Measurements from ENCODE around the gene STK11.

STK11 gene

DNA sequence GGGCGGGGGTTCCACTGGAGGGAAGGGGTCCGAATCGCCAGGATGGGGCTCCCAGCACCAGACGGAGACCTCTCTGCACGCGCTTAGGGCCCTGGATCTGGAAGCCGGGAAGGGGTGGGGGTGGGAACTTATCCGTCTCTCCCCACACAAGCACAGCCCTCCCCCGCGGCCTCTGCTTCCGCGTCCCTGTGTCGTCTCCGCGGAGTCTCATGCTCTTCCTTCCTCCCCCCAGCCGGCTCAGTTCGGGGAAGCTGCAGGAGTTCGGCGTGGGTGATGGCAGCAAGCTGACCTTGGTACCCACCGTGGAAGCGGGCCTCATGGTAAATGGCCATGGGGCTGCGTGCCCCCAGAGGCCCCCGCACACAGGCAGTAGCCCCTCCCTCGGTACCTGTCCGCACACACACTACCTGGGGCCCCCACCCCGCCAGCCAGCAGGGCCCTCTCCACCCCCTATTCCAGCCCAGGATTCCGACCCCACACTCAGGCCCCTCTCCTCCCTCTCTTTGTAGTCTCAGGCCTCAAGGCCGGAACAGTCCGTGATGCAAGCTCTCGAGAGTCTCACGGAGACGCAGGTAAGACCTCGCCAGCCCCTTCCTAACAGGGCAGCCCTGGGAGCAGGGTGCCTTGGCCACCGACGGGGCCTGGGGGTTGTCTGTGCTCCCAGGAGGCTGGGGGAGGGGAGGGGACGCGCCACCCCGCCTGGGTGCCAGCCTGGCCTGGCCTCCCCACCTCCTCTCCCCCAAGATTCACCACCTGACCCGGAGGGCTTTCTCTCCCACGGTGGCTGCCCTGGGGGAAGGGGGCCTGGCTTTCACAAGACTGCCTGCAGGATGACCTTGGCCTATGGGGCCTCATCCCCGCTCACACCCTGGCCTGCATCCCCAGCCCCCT, 46.0 kb downstream of the STK11 start:
- DNase-seq: peak; percentile 88

GRCh38 chr19:1252221-1252820, 46.7 kb downstream of the STK11 start:
- peak; percentile 85 for DNase-seq

DNA sequence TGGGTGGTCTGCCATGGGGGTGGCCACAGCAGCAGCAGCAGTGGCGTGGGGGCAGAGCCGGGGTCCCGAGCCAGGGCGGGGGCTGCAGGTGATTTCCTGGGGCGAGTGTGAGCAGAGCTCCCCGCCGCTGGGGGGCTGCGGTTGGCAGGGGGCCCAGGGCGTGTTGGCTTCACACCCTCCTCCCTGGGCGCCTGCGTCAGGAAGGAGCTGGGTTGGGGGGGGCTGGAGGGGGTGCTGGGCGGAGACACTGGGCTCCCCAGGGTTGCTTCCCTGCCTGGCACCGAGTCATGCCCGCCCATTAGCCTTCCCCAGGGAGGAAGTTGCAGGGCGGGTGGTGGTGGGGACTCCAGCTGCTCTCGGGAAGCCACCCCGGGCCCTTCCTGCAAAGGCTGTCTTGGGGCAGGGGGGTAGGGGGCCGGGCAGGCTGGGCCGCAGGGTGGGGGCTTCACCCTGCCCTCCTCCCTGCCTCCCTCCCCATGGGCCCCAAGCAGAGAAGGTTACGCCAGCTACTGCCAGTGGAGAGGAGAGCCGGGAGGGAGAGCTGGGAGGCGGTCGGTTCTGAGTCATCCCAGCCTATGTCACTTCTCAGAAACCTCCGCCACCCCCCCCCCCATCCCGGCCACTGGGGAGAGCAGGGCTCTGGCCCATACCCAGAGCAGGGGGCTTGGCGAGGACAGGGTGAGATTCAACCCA, 47.4 kb downstream of the STK11 start:
- DNase-seq: peak; percentile 89

DNA sequence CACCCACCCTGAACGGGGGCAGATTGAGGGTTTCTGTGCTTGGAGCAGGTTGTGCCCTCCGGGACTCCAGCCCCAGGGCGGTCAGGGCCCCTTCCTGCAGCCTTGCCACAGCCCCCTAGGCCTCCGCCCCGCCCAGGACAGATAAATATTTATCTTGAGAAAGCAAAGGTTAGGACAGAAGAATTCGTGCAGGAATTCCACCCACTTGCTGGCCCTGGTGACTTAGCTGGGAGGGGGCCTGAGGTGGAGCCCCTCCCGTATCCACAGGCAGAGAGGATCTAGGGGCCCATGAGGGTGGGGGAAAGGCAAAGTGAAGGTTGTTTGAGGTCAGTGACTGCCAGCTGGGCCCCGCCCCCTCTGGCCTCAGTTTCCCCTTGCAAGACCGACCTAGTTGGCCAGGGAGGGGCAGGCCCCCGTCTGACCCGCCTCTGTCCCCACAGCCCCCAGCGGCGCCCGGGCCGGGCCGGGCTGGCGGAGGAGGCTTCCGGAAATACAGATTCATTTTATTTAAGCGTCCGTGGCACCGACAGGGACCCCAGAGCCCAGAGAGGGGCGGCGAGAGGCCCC, 48.0 kb downstream of the STK11 start:
- no peak for DNase-seq

DNA sequence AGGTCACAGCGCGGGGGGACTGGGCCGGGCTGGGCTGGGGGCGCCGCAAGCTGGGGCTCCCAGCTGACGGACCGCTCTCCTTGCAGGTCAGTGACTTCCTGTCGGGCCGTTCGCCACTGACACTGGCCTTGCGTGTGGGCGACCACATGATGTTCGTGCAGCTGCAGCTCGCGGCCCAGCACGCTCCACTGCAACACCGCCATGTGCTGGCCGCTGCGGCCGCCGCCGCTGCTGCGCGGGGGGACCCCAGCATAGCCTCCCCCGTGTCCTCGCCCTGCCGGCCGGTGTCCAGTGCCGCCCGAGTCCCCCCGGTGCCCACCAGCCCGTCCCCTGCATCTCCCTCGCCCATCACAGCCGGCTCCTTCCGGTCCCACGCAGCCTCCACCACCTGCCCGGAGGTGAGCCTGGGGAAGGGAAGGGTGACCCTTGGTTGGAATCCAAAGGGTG, 48.5 kb downstream of the STK11 start:
- no peak for DNase-seq

GRCh38 chr19:1254530-1255185, 49.1 kb downstream of the STK11 start:
- no peak for DNase-seq

DNA sequence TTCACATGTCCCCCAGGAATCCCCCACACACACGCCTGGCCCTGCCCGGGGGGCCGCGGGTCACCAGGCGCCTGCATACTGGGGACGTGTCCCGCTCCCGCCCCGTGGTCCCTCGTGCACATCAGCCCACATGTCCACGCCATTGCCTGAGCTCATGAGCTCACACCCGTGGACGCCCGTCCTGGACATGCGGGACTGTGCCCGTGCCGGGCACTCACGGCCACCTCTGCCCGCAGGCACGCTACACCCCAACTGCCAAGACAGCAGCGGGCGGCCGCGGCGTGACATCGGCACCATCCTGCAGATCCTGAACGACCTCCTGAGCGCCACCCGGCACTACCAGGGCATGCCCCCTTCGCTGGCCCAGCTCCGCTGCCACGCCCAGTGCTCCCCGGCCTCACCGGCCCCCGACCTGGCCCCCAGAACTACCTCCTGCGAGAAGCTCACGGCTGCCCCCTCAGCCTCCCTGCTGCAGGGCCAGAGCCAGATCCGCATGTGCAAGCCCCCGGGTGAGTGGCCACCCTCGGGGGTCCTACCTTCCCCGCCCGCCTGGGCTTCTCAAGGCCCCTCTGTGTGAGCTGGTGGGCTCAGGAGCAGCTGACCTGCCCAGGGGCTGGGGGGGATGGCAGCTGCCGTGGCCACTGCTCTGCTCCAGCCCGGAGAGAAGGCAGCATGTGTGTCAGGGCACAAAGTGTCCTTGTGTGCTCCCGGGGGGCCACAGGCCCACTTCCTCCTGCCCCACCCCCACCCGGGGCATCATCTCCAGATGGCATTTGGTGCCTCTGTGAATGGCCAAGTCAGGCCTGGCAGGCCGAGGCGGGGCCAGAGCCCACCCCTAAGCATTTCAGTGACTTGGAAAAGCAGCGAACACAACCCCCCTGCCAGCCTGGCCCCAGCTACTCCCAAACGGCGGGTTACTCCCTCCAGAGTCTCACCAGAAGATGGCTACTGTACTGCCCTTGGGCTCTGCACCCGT, 49.9 kb downstream of the STK11 start:
- DNase-seq: no peak

GRCh38 chr19:1256646-1257474, 51.3 kb downstream of the STK11 start:
- DNase-seq: no peak

DNA sequence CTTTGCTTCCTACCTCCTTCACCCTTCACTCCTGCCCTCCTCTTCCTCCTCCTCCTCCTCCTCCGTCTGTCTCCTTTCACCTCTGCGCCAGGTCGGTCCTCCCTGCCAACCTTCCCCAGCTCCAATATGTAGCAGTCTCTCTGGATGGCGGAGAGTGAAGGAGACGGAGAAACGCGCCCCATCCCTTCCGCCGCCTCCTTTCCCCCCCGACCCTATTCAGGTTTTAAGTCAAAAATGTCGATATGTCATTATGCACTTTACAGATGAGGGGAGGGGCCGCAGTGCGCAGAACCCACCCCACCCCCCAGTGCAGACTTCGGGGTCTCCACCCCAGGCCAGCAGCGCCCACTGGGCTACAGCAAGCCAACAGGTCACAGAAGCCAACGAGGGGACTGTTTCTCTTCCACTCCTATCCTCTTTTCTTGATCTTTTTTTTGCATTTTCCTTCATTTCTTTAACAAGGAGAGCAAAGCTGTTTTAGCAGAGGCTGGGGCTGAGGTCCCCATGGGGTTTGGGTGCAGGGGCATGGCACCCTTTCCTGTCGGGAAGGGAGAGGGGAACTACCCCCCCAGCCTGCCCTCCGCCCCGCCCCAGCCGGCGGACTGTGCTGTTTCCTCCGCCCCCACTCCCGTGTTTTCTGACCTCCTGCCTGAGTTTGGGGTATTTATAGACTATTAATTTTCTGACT, 52.0 kb downstream of the STK11 start:
- DNase-seq: no peak

GRCh38 chr19:1258163-1258492, 52.5 kb downstream of the STK11 start:
- DNase-seq: no peak

GRCh38 chr19:1258707-1259205, 53.2 kb downstream of the STK11 start:
- no peak for DNase-seq

GRCh38 chr19:1259206-1259875, 53.8 kb downstream of the STK11 start:
- DNase-seq: peak; percentile 92

- DNase-seq: peak; percentile 83
Observed at GRCh38 chr19:1259876-1260748, 54.5 kb downstream of the STK11 start.

- peak; percentile 99 for DNase-seq
Observed at GRCh38 chr19:1260749-1261537, 55.4 kb downstream of the STK11 start.

DNA sequence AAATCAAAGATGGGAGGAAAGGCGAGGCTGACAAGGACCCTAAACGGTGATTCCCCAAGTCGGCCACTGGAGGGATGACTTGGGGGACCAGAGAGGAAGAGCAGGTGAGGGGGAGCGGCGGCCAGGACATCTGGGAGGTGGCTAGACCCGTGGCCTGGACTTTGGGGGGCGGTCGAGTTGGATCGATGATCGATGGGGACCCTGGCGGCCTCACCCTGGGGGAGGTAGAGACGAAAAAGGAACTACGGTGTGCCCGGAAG, 55.9 kb downstream of the STK11 start:
- no peak for DNase-seq

DNA sequence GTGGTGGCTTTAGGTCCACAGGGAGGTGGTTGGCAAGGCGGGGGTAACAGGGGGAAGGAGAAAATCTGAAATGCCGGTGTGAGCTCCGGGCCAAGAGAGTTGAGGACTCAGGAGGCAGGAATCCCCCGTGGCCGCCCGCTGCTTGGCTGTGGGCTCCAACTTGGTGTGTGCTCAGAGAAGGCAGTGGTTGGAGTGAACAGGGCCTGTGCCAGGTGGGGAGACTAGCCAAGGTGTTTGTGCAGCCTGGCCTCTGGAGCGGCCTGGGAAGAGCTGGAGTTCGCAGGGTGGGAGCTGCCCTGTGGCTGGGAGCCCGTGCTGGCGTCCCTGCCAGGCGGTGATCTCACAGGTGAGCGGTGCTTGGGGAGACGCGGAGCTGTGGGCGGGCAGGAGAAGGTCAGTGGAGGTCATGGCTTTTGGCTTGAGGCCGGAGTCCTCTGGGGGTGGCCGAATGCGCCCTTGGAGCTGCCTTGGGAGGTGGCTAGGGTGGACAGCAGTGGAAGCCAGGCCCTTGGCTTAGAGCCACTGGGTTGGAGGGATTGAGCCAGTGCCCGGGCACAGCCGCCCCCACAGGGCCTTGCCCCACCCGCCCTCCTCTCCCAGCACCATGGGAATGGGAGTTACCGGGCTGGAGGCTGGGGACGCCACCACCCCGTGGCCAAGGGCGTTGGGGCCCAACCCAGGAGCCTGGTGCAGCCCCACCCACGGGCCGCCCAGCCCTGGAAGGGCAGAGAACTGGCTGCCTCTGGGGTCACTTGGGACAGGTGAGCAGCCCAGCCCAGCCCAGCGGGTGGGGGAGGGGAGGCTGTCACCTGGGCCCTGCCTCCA, 56.4 kb downstream of the STK11 start:
- peak; percentile 77 for DNase-seq

GRCh38 chr19:1262623-1263123, 57.1 kb downstream of the STK11 start:
- no peak for DNase-seq
